Fibroblast of lung (primary cell): ENCODE data around the gene COX10. TPM values are rescaled to one million over a fixed set of nuclear protein-coding genes. Genes with fewer than 3 reads are reported as not detected.
A peak's percentile ranks its signal among the peaks of the same experiment; 100 is the strongest.
"Not testable (repeated sequence)": the region's sequence is repeated elsewhere in the genome, so short reads cannot be mapped to it uniquely, and the experiment has no call there.

Source experiments
- DNase-seq, 2 donors: peaks; one replicate each; pipeline versions ENCODE4 v3.0.0 to v3.0.0-alpha.2; 2010; ENCODE audit warnings: low read depth in 2 of 2
- H2AFZ ChIP-seq: 2 replicates; pipeline ENCODE4 v1.5.1; 2012; ENCODE audit warnings: low read length, control low read depth, inconsistent platforms
- H3K27ac ChIP-seq: 2 replicates; pipeline ENCODE4 v1.5.1; 2011; ENCODE audit warnings: low read length, control low read depth; ENCODE audit not compliant: insufficient read depth
- H3K27me3 ChIP-seq: 2 replicates; pipeline ENCODE4 v1.5.1; 2011; ENCODE audit warnings: mild to moderate bottlenecking, low read length; ENCODE audit not compliant: control insufficient read depth, insufficient read depth
- H3K36me3 ChIP-seq: 2 replicates; pipeline ENCODE4 v1.5.1; 2011; ENCODE audit warnings: low read length; ENCODE audit not compliant: control insufficient read depth, insufficient read depth
- H3K4me1 ChIP-seq: 2 replicates; pipeline ENCODE4 v1.5.1; 2011; ENCODE audit warnings: low read length; ENCODE audit not compliant: control insufficient read depth, insufficient read depth; ENCODE audit errors: extremely low read depth
- H3K4me2 ChIP-seq: 2 replicates; pipeline ENCODE4 v1.5.1; 2011; ENCODE audit warnings: low read length, control low read depth; ENCODE audit not compliant: insufficient read depth; ENCODE audit errors: extremely low read depth
- H3K4me3 ChIP-seq, 4 experiments: fragments of 200-600 bp in 1 of 4; sonication (generic) in 1 of 4; replicated peaks in 1 of 4; 2 replicates each; pipeline ENCODE4 v1.5.1; 2011 to 2016; ENCODE audit warnings: low read length in 4 of 4, low read depth in 3 of 4, mild to moderate bottlenecking in 3 of 4, control low read depth in 2 of 4, inconsistent platforms in 1 of 4, mixed read lengths in 1 of 4; ENCODE audit not compliant: insufficient read depth in 1 of 4; ENCODE audit errors: control extremely low read depth in 1 of 4
- H3K79me2 ChIP-seq: 2 replicates; pipeline ENCODE4 v1.5.1; 2012; ENCODE audit warnings: mild to moderate bottlenecking, low read length, inconsistent platforms; ENCODE audit not compliant: control insufficient read depth, insufficient read depth
- H3K9ac ChIP-seq: 2 replicates; pipeline ENCODE4 v1.5.1; 2011; ENCODE audit warnings: mild to moderate bottlenecking, low read length, control low read depth; ENCODE audit not compliant: insufficient read depth
- H3K9me3 ChIP-seq: 2 replicates; pipeline ENCODE4 v1.5.1; 2012; ENCODE audit warnings: low read depth, low read length; ENCODE audit not compliant: control insufficient read depth, insufficient read depth
- H4K20me1 ChIP-seq: 2 replicates; pipeline ENCODE4 v1.5.1; 2011; ENCODE audit warnings: low read length; ENCODE audit not compliant: control insufficient read depth, insufficient read depth; ENCODE audit errors: extremely low read depth
- EZH2 ChIP-seq: IDR thresholded peaks from 2 replicates; pipeline ENCODE4 v1.5.1; 2012; ENCODE audit warnings: low read length, control low read depth, mild to moderate bottlenecking; ENCODE audit errors: missing control alignments
- polyA minus RNA-seq: library from RNA; depleted of rRNA, polyadenylated mRNA; stranded (reverse); fragments of >200 nt; gene quantifications from 2 replicates; pipeline ENCODE4 v1.2.3, GENCODE V29; 2011; ENCODE audit warnings: low replicate concordance
- polyA plus RNA-seq, 2 donors: library from polyadenylated mRNA; depleted of rRNA in 1 of 2; stranded (reverse) in 1 of 2; unstranded in 1 of 2; fragments of >200 nt; gene quantifications; 2 replicates each; pipeline ENCODE4 v1.2.1, GENCODE V29; 2011 to 2012; ENCODE audit warnings: missing spikeins in 1 of 2
- total RNA-seq: library from RNA; depleted of rRNA; stranded (reverse); fragments of >200 nt; gene quantifications from 2 replicates; pipeline ENCODE4 v1.2.1, GENCODE V29; 2014
- TF ChIP-seq, protein P1 (sequence below), 2 donors: IDR thresholded peaks in 1 of 2; conservative IDR thresholded peaks in 1 of 2; 1 replicate in 1 of 2; 2 replicates in 1 of 2; pipeline ENCODE4 v1.5.1; 2011 to 2012; ENCODE audit warnings: low read length in 2 of 2, control low read depth in 1 of 2, inconsistent platforms in 1 of 2, low read depth in 1 of 2, mild to moderate bottlenecking in 1 of 2

COX10 gene
- total RNA-seq, result 10.6 and 12.6 TPM in 2 replicates
- polyA plus RNA-seq, result 12.5 and 14.0 TPM in 2 replicates
- 7.8 and 8.7 TPM in 2 replicates for polyA plus RNA-seq (2012)
- polyA minus RNA-seq, result 9.0 and 9.6 TPM in 2 replicates

DNA sequence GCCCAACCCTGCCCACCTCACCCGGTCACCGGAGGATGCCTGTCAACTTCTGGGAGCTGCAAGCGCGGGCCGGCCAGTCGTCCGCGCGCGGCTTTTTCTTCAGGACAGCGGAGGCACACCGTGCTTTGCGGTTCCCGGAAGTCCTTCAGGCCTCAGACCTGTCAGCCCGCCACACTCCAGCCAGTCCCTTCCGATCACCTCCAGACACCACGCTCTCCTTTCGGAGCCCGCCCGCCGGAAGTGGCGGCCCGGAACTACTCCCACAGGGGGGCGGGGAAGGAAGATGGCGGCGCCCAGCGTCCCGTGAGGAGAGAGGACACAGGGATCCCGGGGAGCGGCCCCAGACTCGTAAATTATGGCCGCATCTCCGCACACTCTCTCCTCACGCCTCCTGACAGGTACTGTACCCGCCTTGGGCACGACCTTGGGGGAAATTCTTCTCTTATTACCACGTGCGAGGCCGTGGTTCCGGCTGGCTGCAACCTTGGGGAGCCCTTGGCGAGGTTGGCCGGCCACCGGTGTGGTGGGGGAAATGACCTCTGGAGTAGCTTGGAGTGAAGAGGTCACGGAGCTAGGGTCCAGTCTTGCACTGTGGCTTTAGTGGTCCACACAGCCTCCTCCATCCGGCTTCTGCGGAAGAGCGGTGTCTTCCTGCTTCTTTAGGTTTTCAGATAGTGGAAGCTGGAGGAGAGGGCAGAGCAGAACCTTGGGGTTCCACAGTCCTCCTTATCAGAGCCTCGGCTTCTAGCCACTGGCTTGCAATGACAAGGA, at the start of gene COX10:
Gene COX10, plus strand, starts transcription at position 254 of the 771 bp plus-strand sequence. Its CDS starts 102 bp downstream, at position 356.
- Histone ChIP-seq H3K36me3 (no peaks in the 10 kb centered on the region), H3K9me3 (no peaks in the 10 kb centered on the region), H4K20me1 (no peaks in the 10 kb centered on the region), H3K27ac (peak within 1 kb of the TSS; percentile 87), H3K27me3 (no peaks in the 10 kb centered on the region), H3K4me3 (peak within 1 kb of the TSS; percentile 79 to 99 (median 88)), H3K4me2 (peak within 1 kb of the TSS; percentile 84), H3K4me1 (peaks cover 3% of the 10 kb centered on the region), H2AFZ (peak within 1 kb of the TSS; percentile 98), H3K79me2 (peaks cover 38% of the 10 kb centered on the region), H3K9ac (peak within 1 kb of the TSS; percentile 90)
- peak; percentile 70 to 83 for DNase-seq
- TF ChIP-seq, protein P1, sequence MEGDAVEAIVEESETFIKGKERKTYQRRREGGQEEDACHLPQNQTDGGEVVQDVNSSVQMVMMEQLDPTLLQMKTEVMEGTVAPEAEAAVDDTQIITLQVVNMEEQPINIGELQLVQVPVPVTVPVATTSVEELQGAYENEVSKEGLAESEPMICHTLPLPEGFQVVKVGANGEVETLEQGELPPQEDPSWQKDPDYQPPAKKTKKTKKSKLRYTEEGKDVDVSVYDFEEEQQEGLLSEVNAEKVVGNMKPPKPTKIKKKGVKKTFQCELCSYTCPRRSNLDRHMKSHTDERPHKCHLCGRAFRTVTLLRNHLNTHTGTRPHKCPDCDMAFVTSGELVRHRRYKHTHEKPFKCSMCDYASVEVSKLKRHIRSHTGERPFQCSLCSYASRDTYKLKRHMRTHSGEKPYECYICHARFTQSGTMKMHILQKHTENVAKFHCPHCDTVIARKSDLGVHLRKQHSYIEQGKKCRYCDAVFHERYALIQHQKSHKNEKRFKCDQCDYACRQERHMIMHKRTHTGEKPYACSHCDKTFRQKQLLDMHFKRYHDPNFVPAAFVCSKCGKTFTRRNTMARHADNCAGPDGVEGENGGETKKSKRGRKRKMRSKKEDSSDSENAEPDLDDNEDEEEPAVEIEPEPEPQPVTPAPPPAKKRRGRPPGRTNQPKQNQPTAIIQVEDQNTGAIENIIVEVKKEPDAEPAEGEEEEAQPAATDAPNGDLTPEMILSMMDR (conservative IDR thresholded peaks at IDR 0.05 in 1 of 2, IDR thresholded peaks at IDR 0.05 in 1 of 2; ENCODE audit: low read depth in 1 of 2, low read length in 2 of 2), result no peak
- TF ChIP-seq EZH2, result no peak

DNA sequence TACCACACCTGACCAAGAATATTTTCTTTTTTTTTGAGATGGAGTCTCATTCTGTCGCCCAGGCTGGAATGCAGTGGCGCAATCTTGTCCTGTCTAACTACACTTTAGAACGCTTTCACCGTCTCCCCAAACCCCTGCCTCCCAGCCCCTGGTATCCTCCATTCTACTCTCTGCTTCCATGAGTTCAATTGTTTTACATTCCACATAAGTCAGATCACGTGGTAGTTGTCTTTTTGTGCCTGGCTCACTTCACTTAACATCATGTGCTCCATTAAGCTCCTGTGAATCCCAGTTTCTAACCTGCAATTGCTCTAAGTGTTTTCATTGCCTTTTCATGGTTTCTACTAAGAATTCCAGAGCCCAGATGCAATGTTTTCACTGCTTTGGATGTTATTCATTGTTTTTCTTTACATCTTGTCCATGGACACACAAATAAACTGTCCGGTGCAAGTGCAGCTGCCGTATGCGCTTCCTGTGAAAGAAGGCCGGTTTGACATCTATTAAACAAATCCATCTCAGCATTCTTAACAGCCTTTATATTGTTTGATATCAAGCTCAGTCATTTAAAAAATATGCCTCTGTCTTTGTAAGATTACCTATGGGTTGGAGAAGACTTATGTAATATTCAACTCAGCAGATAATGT, 47.5 kb upstream of the COX10 start:
- H3K4me3 ChIP-seq, DNase-seq, H3K4me2 ChIP-seq, H3K27me3 ChIP-seq, H4K20me1 ChIP-seq, H3K9ac ChIP-seq, H3K27ac ChIP-seq, H2AFZ ChIP-seq, H3K9me3 ChIP-seq, H3K79me2 ChIP-seq, H3K4me1 ChIP-seq, H3K36me3 ChIP-seq: not testable (repeated sequence)

DNA sequence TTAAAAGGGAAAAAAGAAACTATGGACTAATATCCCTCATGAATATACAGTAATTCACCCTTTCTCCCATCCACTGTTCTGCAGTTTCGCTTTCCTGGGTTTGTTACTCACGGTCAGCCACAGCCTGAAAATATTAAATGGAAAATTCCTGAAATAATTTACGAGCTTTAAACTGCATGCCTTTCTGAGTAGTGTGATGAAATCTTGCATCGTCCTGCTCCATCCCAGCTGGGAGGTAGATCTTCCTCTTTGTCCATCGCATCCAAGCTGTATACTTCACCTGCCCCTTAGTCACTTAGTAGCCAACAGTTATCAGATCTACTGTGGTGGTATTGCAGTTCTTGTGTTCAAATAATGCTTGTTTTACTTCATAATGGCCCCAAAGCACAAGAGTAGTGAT, 39.5 kb upstream of the COX10 start:
- H3K36me3 ChIP-seq, H3K4me3 ChIP-seq, H2AFZ ChIP-seq, H3K4me2 ChIP-seq, H3K9ac ChIP-seq, H3K27me3 ChIP-seq, H3K9me3 ChIP-seq, H3K4me1 ChIP-seq, H3K79me2 ChIP-seq, H3K27ac ChIP-seq, H4K20me1 ChIP-seq: not testable (repeated sequence)
- peak in 1 of 2 donors; percentile 22 for DNase-seq

DNA sequence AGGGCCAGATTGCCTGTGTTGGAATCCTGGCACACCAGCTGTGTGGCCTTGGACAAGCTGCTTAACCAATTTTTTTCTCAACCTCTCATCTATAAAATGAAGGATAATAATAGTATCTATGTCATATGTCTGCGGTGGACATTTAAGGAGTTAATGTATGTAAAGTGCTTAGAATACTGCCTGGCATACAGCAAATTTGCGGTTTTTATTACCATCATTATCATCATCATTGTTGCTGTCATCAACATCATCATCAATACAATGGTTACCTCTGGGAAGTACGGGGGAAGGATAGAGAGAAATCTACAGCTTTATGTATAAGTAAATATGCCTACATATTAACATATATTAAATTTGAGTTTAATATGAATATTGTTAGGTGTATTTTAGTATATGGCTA, 37.1 kb upstream of the COX10 start:
- no peak for TF ChIP-seq EZH2
- TF ChIP-seq, protein P1 (conservative IDR thresholded peaks at IDR 0.05 in 1 of 2, IDR thresholded peaks at IDR 0.05 in 1 of 2; ENCODE audit: low read depth in 1 of 2, low read length in 2 of 2), result no peak

More for the DNA sequence above, 37.1 kb upstream of the COX10 start:
- Histone ChIP-seq H3K27ac (no peak overlapping the region), H3K9me3 (no peaks in the 10 kb centered on the region), H3K4me3 (no peak overlapping the region), H3K4me2 (no peak overlapping the region), H4K20me1 (no peaks in the 10 kb centered on the region), H3K9ac (no peak overlapping the region), H3K36me3 (no peaks in the 10 kb centered on the region), H3K79me2 (no peaks in the 10 kb centered on the region), H3K4me1 (no peaks in the 10 kb centered on the region), H3K27me3 (no peaks in the 10 kb centered on the region), H2AFZ (no peak overlapping the region)
- no peak for DNase-seq
